GM12864 (cell line): ENCODE data around the gene AGPAT1.
"Not testable (repeated sequence)": the region's sequence is repeated elsewhere in the genome, so short reads cannot be mapped to it uniquely, and the experiment has no call there.

Source experiments
- DNase-seq: peaks from one replicate; pipeline ENCODE4 v3.0.0-alpha.2; 2011; ENCODE audit warnings: low read depth
- H3K4me3 ChIP-seq: 2 replicates; pipeline ENCODE4 v1.5.1; 2011; ENCODE audit warnings: mild to moderate bottlenecking, low read depth, low read length, control low read depth
- TF ChIP-seq, protein P1 (sequence below): IDR thresholded peaks from 2 replicates; pipeline ENCODE4 v1.5.1; 2011; ENCODE audit warnings: low read depth, mild to moderate bottlenecking, moderate library complexity, low read length, control low read depth, inconsistent platforms; ENCODE audit errors: missing control alignments

The AGPAT1 gene

DNA sequence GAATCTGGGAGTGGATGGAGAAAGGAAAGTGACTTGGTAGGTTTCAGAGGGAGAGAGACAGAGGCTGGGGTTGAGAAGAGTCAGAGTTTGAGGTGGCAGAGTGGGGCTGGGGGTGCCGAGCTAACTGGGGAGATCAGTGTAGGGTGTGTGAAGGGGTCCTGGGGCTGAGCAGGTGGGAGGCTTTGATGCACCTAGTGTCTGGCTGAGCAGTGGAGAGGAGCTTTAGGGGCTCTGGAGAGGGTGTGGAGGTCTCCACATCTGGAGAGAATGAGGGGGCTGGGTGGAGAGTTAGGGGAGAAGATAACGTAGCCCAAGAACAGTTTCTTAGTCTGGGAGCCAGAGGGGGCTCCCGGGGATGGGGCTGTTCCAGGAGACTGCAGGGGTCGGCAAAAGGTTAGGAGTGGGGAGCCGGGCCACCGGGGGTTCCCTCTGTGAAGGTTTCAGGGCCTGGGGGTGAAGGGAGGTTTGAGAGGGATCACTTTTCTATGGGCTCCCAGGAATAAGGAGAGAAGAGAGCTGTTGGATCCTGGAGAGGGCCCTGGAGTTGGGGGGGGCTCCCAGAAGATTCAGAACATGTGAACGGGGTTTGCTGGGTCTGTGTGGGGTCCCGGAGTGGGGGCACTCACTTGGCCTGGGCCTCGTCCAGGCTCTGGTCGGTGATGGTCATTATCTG is 13.3 kb upstream of the AGPAT1 start:
- TF ChIP-seq, protein P1, sequence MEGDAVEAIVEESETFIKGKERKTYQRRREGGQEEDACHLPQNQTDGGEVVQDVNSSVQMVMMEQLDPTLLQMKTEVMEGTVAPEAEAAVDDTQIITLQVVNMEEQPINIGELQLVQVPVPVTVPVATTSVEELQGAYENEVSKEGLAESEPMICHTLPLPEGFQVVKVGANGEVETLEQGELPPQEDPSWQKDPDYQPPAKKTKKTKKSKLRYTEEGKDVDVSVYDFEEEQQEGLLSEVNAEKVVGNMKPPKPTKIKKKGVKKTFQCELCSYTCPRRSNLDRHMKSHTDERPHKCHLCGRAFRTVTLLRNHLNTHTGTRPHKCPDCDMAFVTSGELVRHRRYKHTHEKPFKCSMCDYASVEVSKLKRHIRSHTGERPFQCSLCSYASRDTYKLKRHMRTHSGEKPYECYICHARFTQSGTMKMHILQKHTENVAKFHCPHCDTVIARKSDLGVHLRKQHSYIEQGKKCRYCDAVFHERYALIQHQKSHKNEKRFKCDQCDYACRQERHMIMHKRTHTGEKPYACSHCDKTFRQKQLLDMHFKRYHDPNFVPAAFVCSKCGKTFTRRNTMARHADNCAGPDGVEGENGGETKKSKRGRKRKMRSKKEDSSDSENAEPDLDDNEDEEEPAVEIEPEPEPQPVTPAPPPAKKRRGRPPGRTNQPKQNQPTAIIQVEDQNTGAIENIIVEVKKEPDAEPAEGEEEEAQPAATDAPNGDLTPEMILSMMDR, result no peak

DNA sequence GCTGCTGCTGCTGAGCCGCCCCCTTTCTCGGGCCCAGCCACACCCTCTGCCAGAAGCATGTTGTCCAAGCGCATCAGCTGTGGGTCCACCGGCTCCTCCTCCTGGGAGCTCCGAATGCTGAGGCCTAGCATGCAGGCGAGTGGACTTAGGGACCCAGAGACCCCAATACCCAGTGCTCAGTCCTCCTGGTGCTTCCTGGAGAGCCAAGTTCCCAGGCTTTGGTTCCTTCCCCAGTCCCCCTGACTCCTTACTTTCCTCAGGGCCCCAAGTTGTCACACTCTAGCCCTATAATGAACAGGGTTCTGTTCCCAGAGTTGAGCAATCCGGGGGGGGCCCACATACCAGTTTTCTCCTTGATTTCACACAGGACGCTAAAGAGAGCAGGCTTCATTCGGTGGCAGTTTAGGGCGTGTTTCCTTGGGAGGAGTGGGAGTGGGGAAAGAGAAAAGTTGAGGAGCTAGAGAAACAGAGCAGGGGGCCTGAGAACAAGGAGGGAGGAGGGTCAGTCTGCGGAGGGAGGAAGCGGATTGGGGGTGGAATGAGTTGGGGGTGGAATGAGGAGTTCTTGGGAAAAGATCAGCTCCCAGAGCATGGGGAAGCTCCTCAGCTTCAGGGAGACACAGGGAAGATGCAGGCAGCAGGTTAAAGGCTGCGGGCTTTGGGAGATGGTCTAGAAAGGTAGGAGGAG is 12.6 kb upstream of the AGPAT1 start:
- TF ChIP-seq, protein P1, result no peak
- no peak for DNase-seq
- peak overlapping the region; percentile 97 for H3K4me3 ChIP-seq

More for the DNA sequence above, 13.3 kb upstream of the AGPAT1 start:
- DNase-seq, result no peak
- H3K4me3 ChIP-seq, result peak overlapping the region; percentile 97

DNA sequence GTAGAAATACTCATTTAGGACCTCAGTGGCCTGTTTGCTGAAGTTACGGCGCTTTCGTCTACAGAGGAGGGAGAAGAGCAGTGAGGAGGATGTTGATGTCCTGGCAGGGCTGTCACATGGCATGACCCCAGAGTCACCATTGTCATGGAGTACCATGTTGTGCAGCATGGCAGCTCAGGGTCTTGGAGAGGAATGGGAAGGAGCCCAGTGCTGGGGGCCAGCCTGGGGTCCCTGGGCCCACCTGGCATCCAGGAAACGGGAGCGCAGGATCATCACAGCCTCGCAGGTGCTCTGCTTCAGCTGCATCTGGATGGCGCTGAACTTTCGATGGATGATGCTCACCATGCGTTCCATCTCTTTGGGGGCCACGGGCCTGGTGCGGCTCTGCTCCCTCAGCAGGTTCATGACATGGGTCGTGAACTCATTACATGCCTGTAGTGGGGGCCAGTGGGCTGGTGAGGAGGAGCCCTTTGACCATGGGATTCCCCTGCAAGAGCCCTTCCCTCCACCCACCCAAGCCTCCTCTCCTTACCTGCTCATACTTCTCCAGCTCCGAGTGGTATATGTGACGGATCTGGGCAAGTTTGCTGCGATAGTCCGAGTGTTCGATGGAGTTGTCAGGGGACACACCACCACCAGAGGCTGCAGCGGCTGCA is 12.0 kb upstream of the AGPAT1 start:
- not testable (repeated sequence) for H3K4me3 ChIP-seq, DNase-seq

DNA sequence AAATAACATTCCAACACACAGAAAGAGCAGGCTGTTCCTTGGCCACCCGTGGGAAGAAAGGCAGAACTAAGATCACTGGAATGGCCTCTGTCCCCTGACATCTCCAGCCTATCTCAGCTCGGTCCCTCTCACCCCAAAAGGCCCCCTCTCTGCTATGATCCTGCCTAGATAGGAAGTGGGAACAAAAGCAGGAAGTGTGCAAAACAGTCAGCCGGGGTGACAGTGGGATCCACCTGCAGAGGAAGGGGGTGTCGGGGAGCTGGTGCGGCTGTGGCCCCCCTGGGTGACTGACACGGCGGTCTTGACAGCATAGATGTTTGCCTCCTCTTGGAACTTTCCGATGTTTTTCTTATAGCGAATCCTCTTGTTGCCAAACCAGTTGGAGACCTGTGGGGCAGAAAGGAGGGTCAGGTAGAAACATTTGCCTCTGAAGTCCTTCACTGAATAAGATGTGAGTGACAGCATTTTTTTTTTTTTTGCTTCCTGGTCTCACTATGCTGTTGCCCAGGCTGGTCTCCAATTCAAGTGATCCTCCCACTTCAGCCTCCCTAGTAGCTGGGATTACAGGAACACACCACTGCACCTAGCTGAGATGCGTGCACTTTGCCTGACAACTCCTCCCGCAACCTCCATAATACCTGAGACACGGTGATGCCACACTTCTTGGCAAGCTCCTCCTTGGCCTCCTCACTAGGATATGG is 11.3 kb upstream of the AGPAT1 start:
- no peak overlapping the region for H3K4me3 ChIP-seq
- no peak for DNase-seq
- TF ChIP-seq, protein P1, result no peak

DNA sequence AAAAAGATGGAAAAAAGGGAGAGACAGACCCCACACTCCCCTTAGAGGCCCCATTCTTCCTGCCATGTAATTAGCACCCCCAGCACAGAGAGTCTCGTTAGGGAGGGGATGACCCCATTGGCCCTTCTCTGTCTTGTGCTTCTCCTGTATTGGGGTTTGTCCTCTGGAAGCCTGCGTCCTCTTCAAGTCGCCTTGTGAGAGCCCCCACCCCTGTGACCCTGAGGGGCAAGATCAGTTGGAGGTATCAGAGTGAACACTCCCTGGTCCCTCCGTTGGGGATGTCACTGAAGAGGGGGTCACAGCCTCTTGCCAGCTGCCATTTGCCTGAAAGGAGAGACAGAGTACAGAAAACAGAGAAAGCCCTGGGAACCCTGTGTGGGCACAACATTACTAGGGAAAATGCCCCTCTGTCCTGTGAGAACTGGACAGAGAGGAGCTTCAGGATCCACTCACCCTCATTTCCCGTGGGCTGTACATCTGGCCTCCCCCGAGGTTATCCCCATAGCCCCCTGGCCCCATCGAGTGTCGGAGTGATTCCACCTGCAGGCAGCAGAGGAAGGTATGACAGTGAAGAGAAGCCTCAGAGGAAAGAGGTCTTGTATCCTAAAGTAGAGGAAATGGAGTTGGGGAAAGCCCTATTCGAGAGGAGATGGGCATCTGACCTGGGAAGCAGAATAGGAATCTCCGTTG is 10.4 kb upstream of the AGPAT1 start:
- H3K4me3 ChIP-seq, DNase-seq: not testable (repeated sequence)

DNA sequence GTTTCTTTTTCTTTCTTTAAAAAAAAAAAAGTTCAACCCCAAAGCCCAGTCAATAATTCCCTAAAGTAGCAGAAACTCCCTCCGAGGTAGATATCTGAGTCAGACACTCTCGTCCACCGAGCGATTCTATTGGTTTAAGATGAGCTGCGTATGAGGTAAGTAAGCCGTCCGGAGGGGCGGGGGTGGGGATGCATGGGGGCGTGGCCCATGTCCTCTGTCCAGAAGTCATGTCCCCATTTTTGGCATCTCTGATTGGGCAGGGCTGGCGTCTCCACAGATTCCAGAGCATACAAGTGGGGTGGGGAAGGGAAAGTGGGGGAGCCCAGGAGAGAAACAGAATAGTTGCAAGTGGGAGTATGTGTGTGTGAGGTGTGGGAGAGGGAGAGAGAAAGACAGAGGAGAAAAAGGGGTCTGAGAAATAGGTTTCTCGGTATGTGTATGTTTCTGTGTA is 9.8 kb upstream of the AGPAT1 start:
- H3K4me3 ChIP-seq, DNase-seq: not testable (repeated sequence)

DNA sequence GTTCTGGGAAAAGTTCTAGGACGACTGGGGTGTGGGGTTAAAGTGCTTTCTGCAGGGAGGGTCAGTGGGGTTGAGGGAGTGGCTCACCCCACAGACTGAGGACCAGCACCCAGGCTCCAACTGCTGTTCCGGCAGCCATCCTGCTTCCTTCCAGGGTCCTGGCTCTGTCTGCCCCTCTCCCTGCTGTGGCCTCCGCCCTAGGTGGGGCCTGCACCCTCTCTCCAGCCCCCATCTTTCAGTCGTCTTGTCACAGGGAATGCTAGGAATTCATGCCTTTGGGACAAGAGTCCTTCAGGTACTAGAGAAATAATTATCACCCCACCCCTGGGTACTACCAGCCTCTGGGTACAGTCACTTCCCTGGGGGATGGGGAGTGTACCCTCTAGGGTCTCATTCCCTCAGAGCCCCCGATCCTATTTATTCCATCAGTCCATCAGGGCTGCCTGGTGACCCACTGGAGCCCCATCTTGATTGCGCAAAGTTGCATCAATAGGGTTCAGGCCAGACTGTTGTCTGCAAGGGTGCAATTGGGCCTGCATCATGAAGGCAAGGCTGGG is 8.3 kb upstream of the AGPAT1 start, which contains the start of gene AGER:
AGER (minus strand) TSS at position 170 of the 557 bp plus-strand sequence; CDS start at position 139, 31 bp downstream.
- TF ChIP-seq, protein P1, result no peak
- no peak for DNase-seq
- no peak within 1 kb of the TSS for H3K4me3 ChIP-seq
